CD1c-positive myeloid dendritic cell (primary cell): Measurements from ENCODE around the gene HOXA10.

Experiments used
- DNase-seq: peaks from one replicate; pipeline ENCODE4 v3.0.0-alpha.2; 2016; ENCODE audit errors: extremely low spot score

The HOXA10 gene

GRCh38 chr7:27156508-27156898, 17.6 kb downstream of the HOXA10 start, which contains the start of gene HOXA7:
HOXA7 (minus strand) TSS chr7:27156675; CDS start chr7:27156545, 130 bp downstream.
- DNase-seq: no peak

GRCh38 chr7:27155816-27156507, 18.2 kb downstream of the HOXA10 start:
- no peak for DNase-seq

GRCh38 chr7:27154901-27155815, 19.0 kb downstream of the HOXA10 start:
- DNase-seq: no peak

GRCh38 chr7:27154369-27154768, 19.8 kb downstream of the HOXA10 start:
- no peak for DNase-seq

- no peak for DNase-seq
These were observed 20.6 kb downstream of the HOXA10 start for GRCh38 chr7:27153526-27153925.

GRCh38 chr7:27152816-27153442, 21.2 kb downstream of the HOXA10 start:
- no peak for DNase-seq

- DNase-seq: no peak
These were observed 21.9 kb downstream of the HOXA10 start, which contains the start of gene HOXA3 for GRCh38 chr7:27151931-27152815. HOXA3 (minus strand) TSS chr7:27152583; CDS start chr7:27110640, 41,943 bp downstream.

- DNase-seq: no peak
These were observed 22.7 kb downstream of the HOXA10 start for GRCh38 chr7:27151341-27151930.

GRCh38 chr7:27150568-27151340, 23.4 kb downstream of the HOXA10 start:
- peak; percentile 81 for DNase-seq

- DNase-seq: no peak
These were observed 24.1 kb downstream of the HOXA10 start for GRCh38 chr7:27149842-27150567.

- DNase-seq: no peak
These were observed 25.1 kb downstream of the HOXA10 start for GRCh38 chr7:27148756-27149641.

- no peak for DNase-seq
These were observed 25.9 kb downstream of the HOXA10 start for GRCh38 chr7:27148031-27148755.

- DNase-seq: no peak
These were observed 26.7 kb downstream of the HOXA10 start, which contains the start of gene HOXA6 for GRCh38 chr7:27147199-27148030. HOXA6 (minus strand) TSS chr7:27147774; CDS start chr7:27147749, 25 bp downstream.

GRCh38 chr7:27146491-27147198, 27.5 kb downstream of the HOXA10 start:
- DNase-seq: no peak

- no peak for DNase-seq
These were observed 28.2 kb downstream of the HOXA10 start for GRCh38 chr7:27145914-27146412.
